Astrocyte of the cerebellum (primary cell): ENCODE measurements around the gene ASTN2.

Experiments
- DNase-seq: peaks from one replicate; pipeline ENCODE4 v3.0.0-alpha.2; 2011; ENCODE audit warnings: low read depth
- H3K4me3 ChIP-seq: 2 replicates; pipeline ENCODE4 v1.5.1; 2011; ENCODE audit warnings: mild to moderate bottlenecking, low read depth, low read length, moderate library complexity
- in situ Hi-C: cut with HindIII; loops from 2 replicates; pipeline ENCODE4 v1.10.0; 2017; ENCODE audit warnings: low sequenced_read_pairs
- TF ChIP-seq, protein P1 (sequence below): IDR thresholded peaks from 2 replicates; pipeline ENCODE4 v1.5.1; 2012; ENCODE audit warnings: low read length, low read depth, moderate library complexity, mild to moderate bottlenecking; ENCODE audit errors: missing control alignments

ASTN2 gene

GRCh38 chr9:117156144-117156688 lies 258.6 kb downstream of the ASTN2 start:
- no peak overlapping the region for H3K4me3 ChIP-seq
- in situ Hi-C loops: no loop called here
- no peak for DNase-seq
- TF ChIP-seq, protein P1, sequence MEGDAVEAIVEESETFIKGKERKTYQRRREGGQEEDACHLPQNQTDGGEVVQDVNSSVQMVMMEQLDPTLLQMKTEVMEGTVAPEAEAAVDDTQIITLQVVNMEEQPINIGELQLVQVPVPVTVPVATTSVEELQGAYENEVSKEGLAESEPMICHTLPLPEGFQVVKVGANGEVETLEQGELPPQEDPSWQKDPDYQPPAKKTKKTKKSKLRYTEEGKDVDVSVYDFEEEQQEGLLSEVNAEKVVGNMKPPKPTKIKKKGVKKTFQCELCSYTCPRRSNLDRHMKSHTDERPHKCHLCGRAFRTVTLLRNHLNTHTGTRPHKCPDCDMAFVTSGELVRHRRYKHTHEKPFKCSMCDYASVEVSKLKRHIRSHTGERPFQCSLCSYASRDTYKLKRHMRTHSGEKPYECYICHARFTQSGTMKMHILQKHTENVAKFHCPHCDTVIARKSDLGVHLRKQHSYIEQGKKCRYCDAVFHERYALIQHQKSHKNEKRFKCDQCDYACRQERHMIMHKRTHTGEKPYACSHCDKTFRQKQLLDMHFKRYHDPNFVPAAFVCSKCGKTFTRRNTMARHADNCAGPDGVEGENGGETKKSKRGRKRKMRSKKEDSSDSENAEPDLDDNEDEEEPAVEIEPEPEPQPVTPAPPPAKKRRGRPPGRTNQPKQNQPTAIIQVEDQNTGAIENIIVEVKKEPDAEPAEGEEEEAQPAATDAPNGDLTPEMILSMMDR: no peak

- in situ Hi-C loops: no loop called here
- no peak overlapping the region for H3K4me3 ChIP-seq
- TF ChIP-seq, protein P1: no peak
- no peak for DNase-seq
Observed at GRCh38 chr9:117153021-117153420, 261.8 kb downstream of the ASTN2 start.

DNA sequence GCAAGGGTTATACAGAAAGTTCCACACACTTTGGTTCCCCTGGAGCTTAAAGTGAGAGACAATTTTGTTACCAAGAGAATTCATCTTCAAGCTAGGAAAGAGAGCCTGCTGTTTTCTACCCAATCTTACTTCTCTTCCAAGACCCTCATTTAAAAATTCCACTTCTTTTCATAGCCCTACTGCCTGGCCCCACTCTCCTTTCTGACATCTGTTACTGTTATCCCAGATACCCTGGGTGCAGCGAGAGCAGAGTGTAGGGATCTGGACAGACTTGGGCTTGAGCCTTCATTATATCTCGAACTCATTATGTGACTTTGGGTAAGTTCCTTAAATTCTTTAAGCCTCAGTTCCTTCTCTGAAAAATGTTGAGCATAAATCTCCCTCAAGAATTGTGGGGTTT lies 263.1 kb downstream of the ASTN2 start:
- no peak overlapping the region for H3K4me3 ChIP-seq
- TF ChIP-seq, protein P1: no peak
- DNase-seq: no peak
- in situ Hi-C loops: no loop called here

GRCh38 chr9:117149996-117150395 lies 264.9 kb downstream of the ASTN2 start:
- H3K4me3 ChIP-seq: no peak overlapping the region
- no peak for DNase-seq
- TF ChIP-seq, protein P1: no peak
- in situ Hi-C loops: no loop called here

- in situ Hi-C loops: no loop called here
- TF ChIP-seq, protein P1: no peak
- no peak for DNase-seq
- no peak overlapping the region for H3K4me3 ChIP-seq
Observed at GRCh38 chr9:117145811-117146490, 268.9 kb downstream of the ASTN2 start.

DNA sequence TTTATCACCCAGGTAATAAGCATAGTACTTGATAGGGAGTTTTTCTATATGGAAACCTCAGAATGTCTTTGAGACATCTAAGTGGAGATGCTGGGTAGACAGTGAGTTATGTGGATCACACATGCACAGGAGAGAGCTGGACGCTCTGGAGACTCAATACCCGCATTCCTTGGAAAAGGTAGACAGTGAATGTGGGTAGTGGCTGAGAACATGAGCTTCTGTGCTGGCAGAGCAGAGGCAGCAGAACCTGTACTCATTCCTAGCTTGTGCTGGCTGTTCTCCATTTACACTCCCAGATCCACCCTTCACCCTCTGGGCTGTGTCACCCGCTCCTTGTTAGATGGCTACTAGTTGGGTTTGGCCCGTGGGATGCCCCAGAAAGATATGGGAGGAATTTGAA lies 269.8 kb downstream of the ASTN2 start:
- H3K4me3 ChIP-seq: no peak overlapping the region
- no peak for DNase-seq
- in situ Hi-C loops: no loop called here
- TF ChIP-seq, protein P1: no peak
